K562 (cell line): Measurements from ENCODE around the gene AGPAT3. TPM values are rescaled to one million over a fixed set of nuclear protein-coding genes. Genes with fewer than 3 reads are reported as not detected.

Experiments used
- ATAC-seq: fragments of 200-7000 bp; cut with Tn5 transposase; 3 replicates; pipeline ENCODE4 v1.9.1; 2020; ENCODE audit warnings: moderate library complexity
- BruUV-seq: library from RNA; stranded (reverse); fragments of 400-500 nt; replicated peaks from 2 replicates; lab custom pipeline; 2021; lab: Mats Ljungman, UMichigan
- CTCF ChIA-PET: fragments of 300-600 bp; formaldehyde crosslinking; extraction: SDS; loops from one replicate; lab custom pipeline; 2021; ENCODE audit warnings: low intra/inter-chr PET ratio; lab: Yijun Ruan, JAX
- POLR2A ChIA-PET: fragments of 300-600, 350-650 bp; sonication (Branson Sonifier 250); formaldehyde crosslinking; extraction: SDS; loops from one replicate; lab custom pipeline; 2021; ENCODE audit warnings: antibody characterized with exemption, inconsistent platforms; lab: Yijun Ruan, JAX
- DNase-seq, 4 experiments: peaks; one replicate each; pipeline versions ENCODE4 v3.0.0 to v3.0.0-alpha.2; 2011 to 2018; ENCODE audit warnings: low spot score in 3 of 4, mixed read lengths in 3 of 4; ENCODE audit errors: extremely low read depth in 1 of 4
- FAIRE-seq: peaks from 2 replicates; lab custom pipeline; 2011; peaks lifted over from hg19 to GRCh38; lab: Jason Lieb, UNC
- H2AFZ ChIP-seq: 2 replicates; pipeline ENCODE4 v1.6.0; 2011; ENCODE audit warnings: low read depth, low read length, control low read depth, inconsistent platforms
- H3K27ac ChIP-seq: fragments of 200-600 bp; 3 replicates; pipeline ENCODE4 v1.8.0; 2011; ENCODE audit warnings: low read depth, mild to moderate bottlenecking, control low read depth, inconsistent platforms, low read length, moderate library complexity, mixed read lengths; ENCODE audit errors: extremely low read depth
- H3K27me3 ChIP-seq, 2 experiments: fragments of 300-600 bp in 1 of 2; 2 replicates in 1 of 2; 3 replicates in 1 of 2; pipeline versions ENCODE4 v1.6.0 to v1.8.0; 2011; ENCODE audit warnings: inconsistent platforms in 2 of 2, low read length in 2 of 2, mild to moderate bottlenecking in 1 of 2, mixed read lengths in 1 of 2, moderate library complexity in 1 of 2; ENCODE audit not compliant: control insufficient read depth in 2 of 2, insufficient read depth in 2 of 2
- H3K36me3 ChIP-seq: fragments of 300-600 bp; 3 replicates; pipeline ENCODE4 v1.8.0; 2011; ENCODE audit warnings: mild to moderate bottlenecking, low read length, inconsistent platforms; ENCODE audit not compliant: control insufficient read depth, insufficient read depth
- H3K4me1 ChIP-seq, 2 experiments: fragments of 200-600 bp in 1 of 2; replicated peaks in 1 of 2; 2 replicates in 1 of 2; 3 replicates in 1 of 2; pipeline versions ENCODE4 v1.5.1 to v1.8.0; 2011; ENCODE audit warnings: inconsistent platforms in 2 of 2, low read length in 2 of 2, mild to moderate bottlenecking in 1 of 2, mixed read lengths in 1 of 2, moderate library complexity in 1 of 2; ENCODE audit not compliant: control insufficient read depth in 2 of 2, insufficient read depth in 2 of 2
- H3K4me2 ChIP-seq: 2 replicates; pipeline ENCODE4 v1.6.1; 2011; ENCODE audit warnings: low read length, control low read depth, inconsistent platforms, mixed read lengths; ENCODE audit not compliant: insufficient read depth
- H3K4me3 ChIP-seq: fragments of 200-600 bp; sonication (generic), shearing (Covaris generic); 2 replicates; pipeline ENCODE4 v1.5.1; 2016; ENCODE audit warnings: control low read depth, inconsistent platforms
- H3K79me2 ChIP-seq: fragments of 200-600 bp; 3 replicates; pipeline ENCODE4 v1.8.0; 2011; ENCODE audit warnings: low read length, inconsistent platforms; ENCODE audit not compliant: control insufficient read depth, insufficient read depth
- H3K9ac ChIP-seq, 2 experiments: 2 replicates each; pipeline versions ENCODE4 v1.6.0 to v1.6.1; 2011; ENCODE audit warnings: low read depth in 2 of 2, low read length in 2 of 2, control low read depth in 1 of 2, inconsistent platforms in 1 of 2, mild to moderate bottlenecking in 1 of 2, mixed read lengths in 1 of 2; ENCODE audit not compliant: insufficient read depth in 1 of 2
- H3K9me1 ChIP-seq: one replicate; pipeline ENCODE4 v1.6.0; 2011; ENCODE audit warnings: inconsistent platforms, mild to moderate bottlenecking, low read length, moderate library complexity; ENCODE audit not compliant: control insufficient read depth, insufficient read depth
- H3K9me3 ChIP-seq: replicated peaks from 2 replicates; pipeline ENCODE4 v1.5.1; 2011; ENCODE audit warnings: low read depth, low read length, inconsistent platforms; ENCODE audit not compliant: control insufficient read depth, insufficient read depth
- H4K20me1 ChIP-seq: replicated peaks from 2 replicates; pipeline ENCODE4 v1.6.1; 2011; ENCODE audit warnings: low read length, inconsistent platforms, mixed read lengths; ENCODE audit not compliant: control insufficient read depth, insufficient read depth
- CEBPG ChIP-seq, 3 experiments: fragments of 200-800 bp in 1 of 3; sonication (Bioruptor generic) in 1 of 3; sonication (generic) in 1 of 3; formaldehyde crosslinking in 1 of 3; IDR thresholded peaks in 2 of 3; conservative IDR thresholded peaks in 1 of 3; 2 replicates each; pipeline versions ENCODE4 v1.6.1 to v1.8.0; 2016 to 2022; ENCODE audit warnings: missing compliant biosample characterization in 2 of 3, missing genetic modification characterization in 2 of 3, mild to moderate bottlenecking in 1 of 3, missing genetic modification reagents in 1 of 3
- ESRRA ChIP-seq: fragments of 450-650 bp; IDR thresholded peaks from 2 replicates; pipeline ENCODE4 v1.6.1; 2014; ENCODE audit warnings: low read depth, mild to moderate bottlenecking, moderate library complexity, borderline replicate concordance
- FOXA3 ChIP-seq, 2 experiments: fragments of 450-650 bp in 1 of 2; sonication (generic) in 1 of 2; formaldehyde crosslinking; IDR thresholded peaks in 1 of 2; conservative IDR thresholded peaks in 1 of 2; 2 replicates each; pipeline versions ENCODE4 v1.4.0 to v1.8.0; 2020 to 2022; ENCODE audit warnings: mild to moderate bottlenecking in 2 of 2, missing genetic modification reagents in 1 of 2
- GABPA ChIP-seq: fragments of 200-800 bp; sonication (Bioruptor generic); conservative IDR thresholded peaks from 2 replicates; pipeline ENCODE4 v1.6.1; 2016; ENCODE audit warnings: low read depth, missing genetic modification characterization, missing compliant biosample characterization
- HLTF ChIP-seq: fragments of 450-650 bp; IDR thresholded peaks from 2 replicates; pipeline ENCODE4 v1.6.1; 2016
- MAX ChIP-seq: sonication (generic); formaldehyde crosslinking; IDR thresholded peaks from 2 replicates; pipeline ENCODE4 v1.9.0; 2022; ENCODE audit warnings: mild to moderate bottlenecking, missing genetic modification reagents
- RBFOX2 ChIP-seq: fragments of 200-400 bp; formaldehyde crosslinking; IDR thresholded peaks from 2 replicates; pipeline ENCODE4 v1.6.1; 2017; ENCODE audit warnings: low read depth, mild to moderate bottlenecking, low read length, moderate library complexity
- SMARCA5 ChIP-seq: fragments of 450-650 bp; IDR thresholded peaks from 2 replicates; pipeline ENCODE4 v1.6.1; 2016
- TARDBP ChIP-seq: fragments of 450-650 bp; IDR thresholded peaks from 2 replicates; pipeline ENCODE4 v1.6.1; 2016
- ZBTB7A ChIP-seq: IDR thresholded peaks from 2 replicates; pipeline ENCODE4 v1.6.1; 2011; ENCODE audit warnings: low read depth, mild to moderate bottlenecking, low read length, moderate library complexity, borderline replicate concordance; ENCODE audit not compliant: control insufficient read depth
- ZNF408 ChIP-seq: fragments of 250-450 bp; sonication (Bioruptor Pico); IDR thresholded peaks from 2 replicates; pipeline ENCODE4 v1.4.0; 2020; ENCODE audit warnings: low read depth, mild to moderate bottlenecking, moderate library complexity
- WGBS: fragments of 100-300 bp; shearing (Covaris generic); methylation state at CpG from one replicate; pipeline ENCODE4 v1.1.6; 2016; ENCODE audit warnings: low coverage, mixed read lengths; ENCODE audit not compliant: insufficient coverage; ENCODE audit errors: missing lambda C conversion rate; 5-methylcytosine and 5-hydroxymethylcytosine counted together
- in situ Hi-C: fragments of 300-500 bp; cut with MboI; formaldehyde crosslinking; loops from 4 replicates; pipeline ENCODE4 v1.15.0; 2018; ENCODE audit warnings: inconsistent platforms, mixed read lengths
- intact Hi-C: fragments of 100-400 bp; cut with micrococcal nuclease; formaldehyde crosslinking; loops from 2 replicates; pipeline ENCODE4 v1.14.2; 2022
- polyA plus RNA-seq, 8 experiments: library from polyadenylated mRNA; depleted of rRNA in 4 of 8; stranded (reverse) in 5 of 8; unstranded in 3 of 8; fragments of >200 nt; fragmentation: Nextera tagmentation in 2 of 8; fragmentation: Illumina TruSeq in 1 of 8; extraction: Ambion mirVana in 2 of 8; extraction: Trizol in 1 of 8; gene quantifications; 2 replicates each; pipeline versions ENCODE4 v1.2.1 to v1.2.3, GENCODE V29; 2011 to 2014; ENCODE audit warnings: inconsistent platforms in 1 of 8, missing spikeins in 1 of 8
- total RNA-seq, 7 experiments: library from RNA; depleted of rRNA in 6 of 7; stranded (reverse); fragments of >200 nt in 6 of 7; fragmentation: Illumina TruSeq in 2 of 7; extraction: Trizol in 2 of 7; gene quantifications; 2 replicates each; pipeline versions ENCODE4 v1.2.1 to v1.2.3, GENCODE V29; 2011 to 2021; ENCODE audit warnings: low replicate concordance in 1 of 7

The AGPAT3 gene
- total and polyA plus RNA-seq, 9 of the 15 experiments (the other 6 are each of a cell fraction or from before 2014, with no cell fraction given), result 1.5 to 88.4 (median 35.7) TPM

GRCh38 chr21:43923391-43923790 is 58.4 kb downstream of the AGPAT3 start:
- 84% methylated on average over 7 of the region's 8 CpGs for WGBS
- Histone ChIP-seq H3K9ac (peak overlapping the region in 1 of 2 experiments; percentile 91; a peak in 2 of 4 replicates), H3K79me2 (peaks cover 82% of the 10 kb centered on the region)

GRCh38 chr21:43924421-43925095 is 59.5 kb downstream of the AGPAT3 start:
- no peaks in the 10 kb centered on the region for H3K27me3 ChIP-seq
- ChIA-PET CTCF (no interaction called here), POLR2A (interaction anchor here (0.7 to 1.0 kb wide), 2 partner anchors 8 to 34 kb away, joined by 3 to 4 read pairs; no protein-coding TSS in a partner anchor)
- H3K79me2 ChIP-seq, result peaks cover 79% of the 10 kb centered on the region
- peaks cover 4% of the 10 kb centered on the region; the same call in 1 of the 2 replicates for H4K20me1 ChIP-seq
- peaks cover 29 to 85% of the 10 kb centered on the region in 2 experiments for H3K4me1 ChIP-seq
- no TSS peak for BruUV-seq
- WGBS, result 81% methylated on average over 25 of the region's 25 CpGs
- no peak overlapping the region for H3K4me2 ChIP-seq
- FAIRE-seq (no peak), DNase-seq (no peak), ATAC-seq (no peak)
- peak overlapping the region in 1 of 2 experiments; percentile 84; a peak in 2 of 4 replicates for H3K9ac ChIP-seq
- in situ Hi-C loops (no loop called here), intact Hi-C loops (no loop called here)
- H2AFZ ChIP-seq, result no peak overlapping the region
- no peak overlapping the region for H3K4me3 ChIP-seq
- H3K9me3 ChIP-seq, result no peaks in the 10 kb centered on the region
- TF ChIP-seq ESRRA (0 out of 2 replicates have a peak, but pooled peaks have one; percentile 46), ZBTB7A (0 out of 2 replicates have a peak, but pooled peaks have one; percentile 15), HLTF (peak; percentile 98), TARDBP (no peak), RBFOX2 (0 out of 2 replicates have a peak, but pooled peaks have one; percentile 4), ZNF408 (CRISPR knock-in tag) (no peak), SMARCA5 (peak; percentile 61; the same call in 1 of the 2 replicates)
- peaks cover 5% of the 10 kb centered on the region for H3K9me1 ChIP-seq
- H3K36me3 ChIP-seq, result peaks cover 45% of the 10 kb centered on the region
- no peak overlapping the region for H3K27ac ChIP-seq

More at GRCh38 chr21:43923391-43923790, 58.4 kb downstream of the AGPAT3 start:
- intact Hi-C loops, result no loop called here
- ATAC-seq (no peak), DNase-seq (no peak), FAIRE-seq (no peak)
- Histone ChIP-seq H3K27ac (no peak overlapping the region), H3K36me3 (peaks cover 34% of the 10 kb centered on the region; the same call in 2 of the 3 replicates), H3K4me2 (no peak overlapping the region), H4K20me1 (peaks cover 4% of the 10 kb centered on the region; the same call in 1 of the 2 replicates), H3K27me3 (no peaks in the 10 kb centered on the region), H3K4me1 (peaks cover 29 to 77% of the 10 kb centered on the region in 2 experiments), H3K4me3 (no peak overlapping the region)
- POLR2A ChIA-PET, result no interaction called here
- BruUV-seq, result no TSS peak
- TF ChIP-seq CEBPG (CRISPR knock-in tag; IDR thresholded peaks at IDR 0.05) (0 out of 2 replicates have a peak, but pooled peaks have one; percentile 7), CEBPG (tag; conservative IDR thresholded peaks at IDR 0.05 in 1 of 2, IDR thresholded peaks at IDR 0.05 in 1 of 2) (no peak), MAX (CRISPR knock-in tag) (0 out of 2 replicates have a peak, but pooled peaks have one; percentile 10), FOXA3 (CRISPR knock-in tag; conservative IDR thresholded peaks at IDR 0.05 in 1 of 2, IDR thresholded peaks at IDR 0.05 in 1 of 2) (0 out of 4 replicates have a peak, but pooled peaks of 1 of the 2 experiments have one; percentile 35), GABPA (tag) (no peak)
- TF ChIP-seq, all 486 proteins: peak for 3
- Histone ChIP-seq H3K9me1 (peaks cover 5% of the 10 kb centered on the region), H2AFZ (no peak overlapping the region), H3K9me3 (no peaks in the 10 kb centered on the region)
- CTCF ChIA-PET, result no interaction called here
- in situ Hi-C loops, result no loop called here
